GM10847 (cell line): ENCODE data around the gene SMU1.

Experiments used
- POLR2A ChIP-seq: IDR thresholded peaks from 2 replicates; pipeline ENCODE4 v1.6.1; 2011; ENCODE audit not compliant: insufficient read length; ENCODE audit errors: extremely low read depth

The SMU1 gene

DNA sequence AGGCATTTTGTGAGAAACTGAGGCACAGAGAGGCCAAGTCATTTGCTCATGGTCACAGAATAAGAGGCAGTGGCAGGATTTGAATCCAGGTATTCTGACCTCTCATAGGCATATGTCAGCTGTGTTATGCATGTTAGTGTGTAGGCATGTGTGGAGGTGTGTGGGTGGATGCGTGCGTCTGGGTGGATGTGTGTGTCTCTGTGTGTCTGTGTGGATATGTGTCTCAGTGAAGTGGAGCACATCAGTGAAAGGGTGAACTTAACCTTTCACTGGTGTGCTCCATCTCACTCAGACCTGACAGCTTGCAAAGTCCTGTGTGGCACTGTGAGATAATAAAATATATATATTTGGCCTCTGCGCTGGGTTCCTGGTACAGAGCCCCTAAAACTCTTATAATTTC lies 32.0 kb upstream of the SMU1 start:
- TF ChIP-seq POLR2A: no peak

DNA sequence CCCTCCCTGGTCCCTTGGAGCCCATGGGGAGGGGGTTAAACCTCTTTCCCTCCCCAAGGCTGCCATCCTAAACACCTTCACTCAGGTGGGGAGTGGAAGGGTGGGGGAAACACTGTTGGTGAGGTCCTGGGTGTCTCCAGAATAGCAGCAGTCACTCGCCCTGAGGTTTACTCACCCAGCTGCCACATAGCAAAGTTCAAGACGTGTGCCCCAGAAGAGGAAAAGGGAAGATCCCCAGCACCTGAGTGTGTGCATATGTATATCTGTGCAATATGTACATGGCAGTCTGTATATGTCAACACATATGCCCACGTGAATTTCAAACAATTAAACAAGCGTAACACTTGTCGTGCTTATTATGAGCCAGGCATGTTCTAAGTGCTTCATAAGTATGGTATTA lies 31.3 kb upstream of the SMU1 start:
- TF ChIP-seq POLR2A: no peak

DNA sequence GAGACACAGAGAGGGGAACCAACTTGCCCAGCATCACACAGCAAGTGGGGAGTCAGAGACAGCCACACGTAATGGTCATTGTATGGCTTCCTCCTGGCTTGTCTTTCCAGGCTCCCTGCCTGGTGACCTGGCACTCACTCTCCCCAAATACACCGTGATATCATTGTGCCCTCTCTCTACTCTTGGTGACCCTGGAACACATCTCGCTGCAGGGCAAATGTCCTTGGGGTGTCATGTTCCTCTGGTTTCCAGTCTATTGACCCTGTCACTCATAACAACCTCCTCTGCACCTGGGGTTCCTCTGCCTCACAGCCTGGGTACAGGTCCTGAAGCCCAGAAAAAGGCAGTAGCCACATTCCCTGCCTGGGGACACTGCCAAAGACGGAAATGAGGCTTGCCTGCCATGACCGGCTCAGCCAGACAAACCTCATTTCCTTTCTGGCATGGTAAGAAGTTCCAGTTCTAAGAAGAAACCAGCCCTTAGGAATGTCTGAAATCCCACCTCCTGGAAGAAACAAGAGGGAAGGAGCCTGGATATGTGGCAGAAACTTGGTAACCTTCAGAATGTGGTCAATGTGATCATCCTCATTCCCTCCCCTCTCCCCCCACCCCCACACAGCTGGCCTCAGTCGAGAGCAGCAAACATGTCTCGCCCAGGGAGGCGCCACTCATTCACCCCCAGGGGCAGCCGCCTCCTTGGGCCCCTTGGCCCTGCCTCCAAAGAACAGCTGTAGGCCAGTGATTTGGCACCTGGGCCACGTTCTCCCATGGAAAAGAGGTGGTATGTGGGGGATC lies 30.6 kb upstream of the SMU1 start:
- no peak for TF ChIP-seq POLR2A

DNA sequence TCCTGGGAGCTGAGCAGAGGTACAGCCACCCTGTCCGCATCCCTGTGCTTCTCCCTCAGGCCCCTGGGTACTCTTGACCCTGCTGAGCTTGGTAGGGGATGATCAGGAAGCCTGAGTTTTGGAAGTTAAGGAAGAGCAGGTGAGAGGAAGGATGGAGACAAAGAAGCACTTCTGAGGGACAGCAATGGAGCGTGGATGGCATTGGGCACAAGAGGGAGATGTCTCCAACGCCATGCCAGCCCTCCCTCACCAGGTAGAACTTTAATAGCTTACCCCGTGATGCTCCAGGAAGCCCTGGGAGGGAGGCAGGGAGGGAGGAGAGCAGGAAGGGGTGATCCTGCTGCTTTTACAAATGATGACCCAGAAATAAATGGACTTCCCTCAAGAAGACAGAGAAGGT lies 29.9 kb upstream of the SMU1 start:
- no peak for TF ChIP-seq POLR2A

DNA sequence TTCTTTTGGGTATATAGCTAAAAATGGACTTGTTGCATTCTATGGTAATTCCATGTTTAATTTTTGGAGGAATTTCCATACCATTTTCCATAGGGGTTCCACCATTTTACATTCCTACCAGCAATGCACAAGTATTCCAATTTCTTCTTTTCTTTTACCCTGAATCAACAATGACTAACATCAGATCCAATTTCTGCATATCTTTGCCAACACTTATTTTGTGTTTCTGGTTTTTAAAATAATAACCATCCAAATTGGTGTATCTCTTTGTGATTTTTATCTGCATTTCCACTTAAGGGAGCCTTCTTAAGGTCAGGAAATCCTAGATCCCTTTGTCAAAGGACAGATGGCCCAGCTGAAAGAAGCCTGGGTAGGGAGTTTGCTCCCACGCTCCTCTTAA lies 29.5 kb upstream of the SMU1 start:
- TF ChIP-seq POLR2A: no peak

DNA sequence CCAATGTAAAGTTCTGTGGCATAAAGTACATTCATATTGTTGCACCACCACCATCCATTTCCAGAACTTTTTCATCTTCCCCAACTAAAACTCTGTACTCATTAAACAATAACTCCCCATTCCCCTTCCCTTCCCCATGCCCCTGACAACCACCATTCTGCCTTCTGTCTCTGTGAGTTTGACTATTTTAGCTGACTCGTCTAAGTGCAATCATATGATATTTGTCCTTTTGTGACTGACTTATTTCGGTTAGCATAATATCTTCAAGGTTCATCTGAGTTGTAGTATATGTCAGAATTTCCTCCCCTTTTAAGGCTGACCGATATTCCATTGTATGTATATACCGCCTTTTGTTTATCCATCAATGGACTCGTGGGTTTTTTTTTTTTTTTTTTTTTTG lies 29.0 kb upstream of the SMU1 start:
- no peak for TF ChIP-seq POLR2A

DNA sequence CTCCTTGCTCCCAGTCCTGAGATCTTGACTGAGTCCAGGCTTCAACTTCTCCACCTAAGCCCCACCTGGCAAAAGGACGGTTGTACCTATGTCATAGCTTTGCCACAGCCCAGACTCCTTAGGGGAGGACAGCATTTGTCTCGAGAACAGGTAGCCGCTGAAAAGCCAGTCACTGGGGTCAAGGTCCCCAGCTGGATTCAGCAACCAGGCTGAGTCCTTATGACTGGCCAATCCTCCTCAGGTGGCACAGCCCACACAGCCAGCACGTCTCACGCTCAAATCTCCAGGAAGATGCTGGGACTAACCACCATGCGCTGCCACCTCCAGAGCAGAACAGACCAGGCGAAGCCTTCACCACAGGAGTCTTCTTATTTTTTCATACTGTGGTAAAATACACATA lies 27.9 kb upstream of the SMU1 start:
- TF ChIP-seq POLR2A: no peak

DNA sequence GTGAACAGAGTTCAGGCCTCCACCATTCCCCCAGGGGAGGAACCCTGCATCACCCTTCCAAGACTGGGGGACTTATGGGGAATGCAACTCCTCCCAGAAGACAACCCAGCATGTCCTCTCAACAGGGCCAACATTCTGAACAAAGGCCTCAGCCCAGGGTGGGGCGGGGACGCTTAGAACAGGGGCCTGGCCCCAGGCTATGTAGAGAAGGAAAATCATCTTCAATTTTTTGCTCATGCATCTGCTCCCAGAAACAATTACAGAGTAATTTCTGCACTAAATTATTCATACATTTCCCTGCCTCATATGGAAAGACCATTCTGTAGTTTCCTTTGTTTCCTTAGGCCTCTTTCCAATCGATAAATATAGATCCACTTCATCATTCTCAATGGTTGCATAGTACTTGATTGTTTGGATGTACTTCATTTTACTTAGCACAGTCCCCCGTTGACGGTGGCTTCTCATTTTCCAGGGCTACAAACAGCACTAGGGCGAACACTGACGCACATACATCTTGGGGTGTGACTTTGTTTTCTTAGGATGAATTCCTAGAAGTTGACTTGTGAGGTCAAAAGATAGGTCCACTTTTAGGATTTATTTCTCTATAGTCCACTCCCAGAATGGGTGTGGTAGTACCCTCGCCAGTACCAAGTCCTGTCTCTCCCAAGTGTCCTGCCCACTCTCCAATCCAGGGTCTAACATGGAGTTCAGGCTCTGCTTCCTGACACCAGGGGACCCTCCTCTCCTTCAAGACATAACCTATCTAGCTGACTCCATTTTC lies 27.2 kb upstream of the SMU1 start:
- no peak for TF ChIP-seq POLR2A

DNA sequence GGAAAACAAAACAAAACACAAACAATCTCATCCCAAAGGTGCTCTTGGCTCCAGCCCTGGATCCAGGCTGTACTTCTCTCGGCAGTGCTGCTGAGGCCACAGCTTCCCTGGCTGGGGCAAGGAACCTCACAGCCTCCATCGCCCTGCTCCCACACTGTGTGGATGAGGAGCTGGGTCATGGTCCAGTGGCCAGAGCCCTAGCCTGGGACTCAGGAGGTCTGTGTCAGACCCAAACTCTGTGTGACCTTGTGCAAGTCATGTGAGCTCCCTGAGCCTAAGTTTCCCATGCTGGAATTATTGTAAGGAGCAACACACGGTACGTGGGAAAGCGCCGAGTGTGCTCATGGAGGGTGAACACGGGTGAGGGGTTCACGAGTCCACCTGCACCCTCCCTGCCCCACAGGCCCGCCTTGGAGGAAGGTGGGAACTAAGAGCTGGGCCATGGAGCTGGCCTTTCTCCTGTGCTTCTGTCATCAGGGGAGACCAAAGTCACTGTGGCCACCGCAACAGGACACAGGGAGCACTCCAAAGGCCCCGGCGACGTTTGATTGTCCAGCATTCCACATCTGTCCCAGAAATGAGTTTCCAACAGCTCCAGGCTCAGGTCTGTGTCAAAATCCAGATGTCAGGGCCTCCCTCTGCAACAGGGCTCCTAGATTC lies 26.2 kb upstream of the SMU1 start:
- no peak for TF ChIP-seq POLR2A

DNA sequence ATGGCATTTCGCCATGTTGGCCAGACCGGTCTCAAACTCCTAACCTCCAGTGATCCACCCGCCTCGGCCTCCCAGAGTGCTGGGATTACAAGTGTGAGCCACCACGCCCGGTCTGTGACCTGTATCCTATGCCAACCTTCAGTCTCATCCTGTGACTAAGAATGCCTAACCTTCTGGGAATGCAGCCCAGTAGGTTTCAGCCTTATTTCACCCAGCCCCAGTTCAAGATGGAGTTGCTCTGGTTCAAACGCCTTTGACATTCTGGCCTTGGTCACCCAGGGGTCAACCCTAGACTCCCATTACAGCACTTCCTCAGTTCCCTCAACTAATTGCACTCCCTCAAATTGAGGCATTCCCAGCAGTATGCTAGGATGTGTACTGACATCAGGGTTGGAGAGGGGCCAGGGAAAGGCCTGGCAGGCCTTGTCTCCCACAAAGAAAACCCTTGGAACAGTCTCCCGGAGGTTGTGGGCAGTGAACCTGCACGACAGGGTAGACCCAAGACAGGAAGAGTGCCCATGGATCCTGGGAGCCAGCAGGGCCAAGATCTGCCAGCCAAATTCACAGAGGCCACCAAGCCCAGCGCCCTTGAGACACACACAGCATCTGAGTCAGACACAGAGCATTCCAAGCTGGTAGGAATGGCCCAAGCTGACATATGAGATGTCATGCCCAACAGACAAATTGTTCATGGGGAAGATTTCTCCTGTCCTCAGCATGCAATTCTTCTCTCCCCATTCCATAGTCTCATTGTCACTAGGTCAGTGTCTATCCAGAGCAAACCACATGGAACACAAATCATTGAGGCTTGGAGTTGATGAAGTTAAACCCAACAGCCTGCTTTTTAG lies 24.9 kb upstream of the SMU1 start:
- TF ChIP-seq POLR2A: no peak

DNA sequence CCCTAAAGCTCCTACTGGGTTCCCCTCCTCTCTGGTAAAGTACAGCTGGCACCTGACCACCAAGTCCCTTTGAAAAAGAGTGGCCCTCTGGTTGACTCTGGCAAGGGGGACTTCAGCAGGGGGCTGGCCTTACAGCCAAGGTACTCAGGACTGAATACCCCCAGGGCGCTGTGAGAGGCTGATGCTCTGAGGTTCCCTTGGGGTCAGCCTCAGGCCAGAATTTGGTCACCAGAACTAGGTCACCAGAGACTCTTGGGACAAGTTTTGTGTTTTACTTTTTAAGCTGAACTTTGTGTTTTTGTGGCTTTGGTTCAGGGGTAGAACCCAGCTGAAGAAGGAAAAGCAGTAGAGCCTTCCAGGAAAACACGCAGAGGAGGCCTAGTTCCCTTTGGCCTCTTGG lies 23.3 kb upstream of the SMU1 start:
- TF ChIP-seq POLR2A: no peak

DNA sequence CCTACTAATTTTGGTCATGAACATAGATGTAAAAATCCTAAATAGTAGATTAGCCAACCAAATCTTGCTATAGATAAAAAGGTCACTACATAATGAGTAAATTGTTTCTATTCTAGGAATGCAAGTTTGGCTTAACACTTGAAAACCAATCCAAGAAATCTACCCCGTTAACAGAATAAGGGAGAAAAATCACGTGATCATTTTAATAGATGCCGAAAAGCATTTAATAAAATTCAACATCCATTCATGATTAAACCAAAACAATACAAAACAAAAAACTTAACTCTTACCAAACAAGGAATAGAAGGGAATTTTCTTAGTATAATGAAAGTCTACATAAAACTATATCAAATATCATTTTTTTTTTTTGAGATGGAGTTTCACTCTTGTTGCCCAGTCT lies 20.7 kb upstream of the SMU1 start:
- TF ChIP-seq POLR2A: no peak

DNA sequence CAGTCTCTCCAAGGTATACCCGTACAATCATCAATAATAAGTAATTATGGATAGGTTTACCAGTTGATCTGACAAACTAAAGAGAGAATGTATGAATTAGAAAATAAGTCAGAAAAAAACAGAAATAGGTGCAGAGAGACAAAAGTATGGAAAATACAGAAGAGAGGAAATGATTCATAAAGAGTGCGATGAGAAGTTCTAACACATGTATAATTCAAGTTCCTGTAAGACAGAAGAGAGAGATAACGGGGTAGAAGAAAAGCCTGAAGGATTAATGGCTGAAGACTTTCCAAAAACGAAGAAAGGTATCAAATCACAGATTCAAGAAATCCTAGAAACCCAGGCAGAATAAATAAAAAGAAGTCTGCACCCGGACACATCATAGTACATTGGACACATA lies 16.2 kb upstream of the SMU1 start:
- TF ChIP-seq POLR2A: no peak

DNA sequence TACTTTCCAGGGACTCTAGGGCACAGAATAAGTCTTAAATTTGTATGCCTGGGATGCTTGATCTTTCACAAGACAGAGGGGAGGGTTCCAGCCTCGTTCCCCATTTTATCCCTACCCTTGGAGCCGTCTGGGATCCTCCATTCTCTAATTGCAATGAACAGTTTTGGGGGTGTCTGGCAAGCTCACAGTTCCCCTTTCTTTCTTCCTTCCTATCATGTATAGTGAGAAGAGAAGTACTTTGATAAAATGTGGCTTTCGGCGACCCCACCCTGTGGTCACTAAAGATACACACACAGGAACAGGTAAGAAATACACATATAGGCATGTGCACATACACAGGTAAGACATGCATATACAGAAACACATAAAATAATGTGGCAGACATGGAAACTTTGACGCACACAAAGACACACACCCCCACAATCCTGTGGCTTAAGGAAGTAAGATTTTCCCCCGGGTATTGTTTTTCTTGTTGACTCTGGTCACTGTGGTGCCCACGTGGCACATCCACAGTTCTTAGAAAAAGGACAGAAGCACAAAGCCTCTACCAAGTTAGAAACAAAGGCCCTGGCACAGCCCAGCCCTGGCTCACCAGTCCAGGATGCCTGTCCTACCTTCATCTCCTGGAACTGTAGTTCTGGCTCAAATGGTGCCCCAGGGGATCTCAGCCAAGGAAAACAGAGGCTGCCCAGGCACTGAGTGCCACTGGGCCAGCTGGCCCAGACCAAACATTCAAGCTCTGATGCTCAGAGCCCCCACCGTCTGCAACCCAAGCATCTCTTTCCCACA lies 6.3 kb upstream of the SMU1 start:
- TF ChIP-seq POLR2A: no peak
